HG02943 (cell line): ENCODE data around the gene DSCAM.

ENCODE experiments used
- ATAC-seq: cut with Tn5 transposase; IDR thresholded peaks from one replicate; pipeline ENCODE4 v1.9.1; 2021; ENCODE audit warnings: mild to moderate bottlenecking, low read depth, moderate library complexity; ENCODE audit not compliant: unreplicated experiment

Gene DSCAM

DNA sequence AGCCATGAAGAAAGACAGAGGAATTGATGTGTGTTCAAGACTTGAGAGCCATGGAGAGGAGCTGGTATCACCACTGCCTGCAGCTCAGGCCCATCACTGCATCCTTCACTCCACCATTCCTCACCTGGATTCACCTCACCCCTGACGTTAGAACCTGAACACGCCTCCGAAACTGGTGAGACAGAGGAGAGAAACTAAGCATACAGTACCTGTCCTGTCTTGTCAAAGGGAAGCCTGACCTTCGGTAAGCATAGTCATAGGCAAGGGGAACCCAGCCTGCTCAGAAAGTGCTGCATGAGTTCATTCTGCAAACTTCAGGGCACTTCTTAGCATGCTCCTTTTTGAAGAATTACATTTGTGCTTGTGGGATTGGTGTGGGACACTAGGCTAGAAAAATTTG is 425.8 kb downstream of the DSCAM start:
- ATAC-seq = no peak

DNA sequence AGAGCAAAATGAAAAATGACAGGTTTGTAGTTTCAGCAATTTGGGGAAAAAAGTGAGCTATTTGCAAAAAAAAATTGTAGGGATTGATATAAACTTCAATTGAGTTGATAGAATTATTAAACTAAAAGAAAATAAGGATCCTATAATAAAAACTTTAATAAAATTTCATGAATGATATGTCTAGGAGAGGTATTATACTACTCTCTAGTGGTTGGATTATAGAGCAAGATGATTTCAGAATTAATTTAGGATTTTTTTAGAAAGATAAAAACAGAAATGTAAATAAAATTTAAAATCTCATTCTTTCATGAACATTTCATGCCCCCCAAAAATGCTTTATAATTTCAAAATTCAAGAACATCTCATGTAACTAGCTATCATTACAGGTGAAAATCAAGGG is 430.4 kb downstream of the DSCAM start:
- ATAC-seq = no peak

DNA sequence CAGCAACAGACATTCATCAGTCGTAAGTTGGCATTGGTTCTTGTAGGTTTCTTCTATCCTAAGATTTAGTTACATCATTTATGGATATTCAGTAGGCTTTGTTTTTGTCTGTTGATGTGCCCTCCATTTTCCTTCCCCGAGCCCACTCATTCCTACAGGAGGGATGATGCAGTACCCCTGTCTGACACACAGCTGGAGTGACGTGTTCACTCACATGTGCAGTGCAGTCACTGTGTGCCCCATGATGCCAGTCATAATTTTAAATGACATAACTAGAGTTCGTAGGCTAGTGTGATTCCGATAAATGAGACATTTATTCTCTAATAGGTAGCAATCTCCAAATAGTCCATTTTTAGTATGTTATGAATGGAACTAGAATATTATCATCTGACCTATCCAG is 438.4 kb downstream of the DSCAM start:
- no peak for ATAC-seq

DNA sequence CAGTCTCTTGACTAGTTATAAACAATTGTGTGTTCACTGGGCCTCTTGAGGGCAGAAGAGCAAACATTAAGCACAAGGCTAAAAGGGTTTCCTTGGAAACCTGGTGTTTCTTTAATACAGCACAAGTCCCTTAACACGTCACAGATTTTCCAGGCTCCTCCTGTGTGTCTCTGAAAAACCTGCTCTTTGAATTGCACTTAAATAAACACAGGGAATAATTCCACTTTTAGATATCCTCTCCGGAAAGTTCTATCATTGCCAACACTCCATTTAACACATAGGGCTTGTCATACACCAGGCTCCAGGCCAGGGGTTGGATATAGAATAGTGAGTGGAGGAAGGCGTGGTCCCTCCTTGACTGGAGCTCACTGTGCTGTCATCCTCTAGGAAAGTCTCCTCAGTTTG is 442.6 kb downstream of the DSCAM start:
- ATAC-seq = no peak

DNA sequence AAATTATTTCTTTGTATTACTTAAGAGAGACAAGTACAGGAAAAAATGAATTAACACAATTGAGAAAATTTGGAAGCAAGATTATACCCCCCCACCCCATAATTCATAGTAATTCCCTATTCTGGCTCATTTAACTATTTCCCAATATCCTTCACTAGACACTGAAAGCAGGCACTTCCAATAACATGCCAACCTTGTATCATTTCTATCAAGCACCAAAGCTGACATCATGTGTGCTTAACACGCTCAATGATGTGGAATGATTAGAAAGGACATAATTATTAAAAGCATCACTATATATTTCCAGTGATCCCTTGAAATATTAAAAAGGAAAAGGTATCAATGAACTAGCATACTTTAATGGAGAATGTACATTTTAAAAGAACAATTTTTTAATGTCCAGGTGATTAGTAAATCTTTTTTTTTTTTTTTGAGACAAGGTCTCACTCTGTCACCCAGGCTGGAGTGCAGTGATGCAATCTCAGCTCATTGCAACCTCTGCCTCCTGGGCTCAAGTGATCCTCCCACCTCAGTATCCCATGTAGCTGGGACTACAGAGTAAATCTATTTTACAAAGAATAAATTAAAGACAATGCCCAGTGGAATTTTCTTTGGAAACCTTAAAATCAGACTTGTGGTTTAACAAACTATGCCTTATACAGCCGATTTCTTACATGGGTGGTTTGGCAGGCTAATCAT is 443.9 kb downstream of the DSCAM start:
- no peak for ATAC-seq

DNA sequence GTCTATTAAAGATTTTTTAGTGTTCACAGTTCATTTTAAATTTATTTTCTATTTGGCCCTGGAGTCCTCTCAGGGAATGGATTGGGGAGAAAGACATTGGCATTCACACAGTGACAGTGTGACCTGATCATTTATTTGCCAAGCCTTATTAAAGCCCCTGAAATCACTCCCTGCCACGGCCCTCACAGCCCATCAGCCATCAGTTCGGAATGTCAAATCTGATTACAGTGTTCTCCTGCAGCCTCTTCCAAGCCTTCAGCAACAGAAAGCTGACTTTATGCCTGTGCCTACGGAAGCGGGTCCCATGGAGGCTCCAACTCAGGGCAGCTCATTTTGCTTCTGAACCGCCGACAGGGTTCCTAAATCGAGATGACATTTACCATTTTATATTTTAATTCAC is 451.2 kb downstream of the DSCAM start:
- ATAC-seq = no peak

DNA sequence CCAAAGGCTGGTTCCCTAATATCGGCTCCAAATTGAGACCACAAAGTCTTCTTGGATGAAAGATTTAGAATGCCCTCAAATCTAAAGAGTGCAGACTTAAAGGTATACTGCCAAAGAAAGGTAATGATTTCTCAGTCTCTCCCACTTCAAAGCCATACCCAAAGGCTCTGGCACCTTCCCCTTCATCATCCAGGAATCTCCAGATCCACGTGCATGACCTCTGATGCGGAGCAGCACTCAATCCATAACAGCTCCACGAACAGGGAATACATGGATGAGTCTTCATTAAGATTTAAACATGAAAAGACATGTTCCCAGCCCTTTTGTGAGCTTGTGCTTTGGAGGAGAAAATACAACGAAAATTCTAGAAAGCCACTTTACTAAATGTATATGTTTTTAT is 453.9 kb downstream of the DSCAM start:
- no peak for ATAC-seq

DNA sequence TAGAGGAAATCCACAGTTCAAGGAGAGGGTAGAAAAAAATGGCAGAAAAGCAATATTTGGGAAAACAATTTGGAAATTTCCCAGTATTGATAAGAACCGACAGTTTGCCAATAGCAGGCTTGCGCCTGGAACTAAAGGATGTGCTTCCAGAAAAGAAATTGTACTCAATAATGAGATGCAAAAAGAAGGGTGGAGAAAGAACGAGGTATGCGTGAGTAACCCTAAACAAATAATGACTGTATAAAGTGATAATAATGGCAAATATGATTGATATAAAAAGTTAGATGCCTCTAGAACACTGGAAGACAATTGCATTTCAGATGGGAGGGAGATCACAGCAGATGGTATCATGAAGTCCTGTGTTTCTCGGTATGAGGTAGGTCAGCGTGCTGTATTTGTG is 458.9 kb downstream of the DSCAM start:
- no peak for ATAC-seq

DNA sequence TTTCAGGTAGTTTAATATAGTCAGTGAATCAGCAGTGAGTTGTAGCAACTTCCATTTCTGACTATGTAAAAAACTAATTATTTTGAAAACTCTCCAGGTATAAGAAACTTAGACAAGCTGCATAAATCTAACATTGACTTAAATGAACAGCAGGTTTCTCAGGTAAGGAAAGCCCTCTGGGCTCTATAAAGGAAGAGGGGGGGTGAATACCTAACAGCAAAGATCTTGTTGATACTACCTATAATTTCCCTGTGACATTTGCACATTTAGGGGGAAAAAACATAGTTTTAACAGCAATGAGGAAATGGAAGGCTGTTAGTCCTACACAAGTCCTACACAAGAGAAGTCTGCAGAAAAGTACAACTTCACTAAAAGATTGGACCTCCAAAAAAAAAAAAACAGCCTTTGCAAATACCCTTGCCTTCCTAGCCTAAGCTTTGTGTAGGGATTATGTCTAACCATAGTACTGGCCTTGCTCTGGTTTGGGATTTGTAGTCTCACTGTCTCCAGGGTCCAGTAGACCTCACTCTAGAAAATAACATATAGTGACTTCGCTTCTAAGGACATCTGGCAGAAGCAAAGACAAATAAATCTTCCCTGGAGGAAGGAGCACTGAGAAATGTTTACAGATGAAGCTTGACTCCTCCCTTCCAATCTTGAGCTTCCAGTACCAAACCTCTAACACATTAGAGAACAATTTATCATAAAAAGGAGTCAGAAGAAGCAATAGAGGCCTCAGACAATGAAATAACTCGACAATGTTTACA is 459.8 kb downstream of the DSCAM start:
- no peak for ATAC-seq

DNA sequence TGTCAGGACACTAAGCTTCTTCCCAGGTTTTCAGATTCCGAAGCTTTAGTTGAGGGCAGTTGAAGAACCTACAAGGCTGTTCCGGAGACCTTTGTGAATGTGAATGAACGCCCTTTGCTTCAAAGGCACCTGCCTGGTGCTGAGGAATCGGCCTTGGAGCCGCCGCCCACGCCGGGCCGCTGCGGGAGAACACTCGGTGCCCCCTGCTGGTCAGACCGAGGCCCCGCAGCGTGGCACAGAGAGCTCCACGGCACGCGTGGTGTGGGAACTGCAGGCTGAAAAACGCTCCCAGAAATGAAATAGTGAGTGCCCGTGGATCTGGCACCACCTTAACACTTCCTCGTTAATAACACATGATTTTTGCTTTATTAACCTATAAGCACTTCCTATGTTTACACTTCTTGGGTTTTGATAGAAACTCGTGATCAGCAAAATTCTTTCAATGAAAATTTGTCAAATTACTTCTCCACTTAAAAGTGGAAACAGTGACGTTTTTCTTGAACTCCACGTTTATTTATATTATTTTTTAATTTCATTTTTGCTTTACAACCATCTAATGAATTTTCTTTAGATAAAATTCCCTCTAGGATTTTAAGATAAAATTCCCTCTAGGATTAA is 460.6 kb downstream of the DSCAM start:
- no peak for ATAC-seq

DNA sequence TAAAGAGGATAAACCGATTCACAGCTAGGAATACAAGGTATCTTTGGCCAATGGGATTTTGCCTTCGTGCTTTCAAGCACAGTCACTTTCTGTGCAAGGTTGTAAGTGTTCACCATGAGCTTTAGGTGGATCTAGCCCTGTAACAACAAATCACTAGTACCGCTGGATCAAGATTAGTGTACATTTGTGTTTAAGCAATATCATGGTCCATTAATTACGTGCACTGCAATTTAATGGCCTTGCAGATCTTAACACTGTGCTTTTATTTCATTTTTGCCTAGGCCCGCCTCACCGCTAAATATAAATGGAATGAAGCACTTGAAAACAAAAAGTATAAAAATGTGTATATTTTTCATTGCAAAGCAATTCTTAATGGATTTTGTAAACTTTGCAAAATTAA is 461.1 kb downstream of the DSCAM start:
- ATAC-seq = no peak

DNA sequence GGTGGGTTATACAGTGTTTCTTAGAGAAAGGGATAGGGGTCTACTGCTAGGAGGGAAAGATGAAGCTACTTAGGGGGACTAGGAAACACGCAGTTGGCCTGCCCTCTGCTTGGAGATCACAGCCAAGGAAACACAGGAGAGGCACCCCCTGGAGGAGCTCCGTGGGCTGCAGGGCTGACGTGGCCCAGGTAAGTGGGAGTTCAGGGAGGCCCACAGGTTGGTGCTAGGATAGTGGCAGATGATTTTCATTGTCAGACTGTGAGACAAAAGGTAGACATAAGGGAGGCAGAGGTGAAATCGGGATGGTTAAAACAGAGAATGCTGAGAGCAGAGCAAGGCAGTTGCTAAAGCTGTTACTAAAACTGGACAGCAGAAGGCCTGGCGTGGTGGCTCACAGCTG is 463.0 kb downstream of the DSCAM start:
- no peak for ATAC-seq

DNA sequence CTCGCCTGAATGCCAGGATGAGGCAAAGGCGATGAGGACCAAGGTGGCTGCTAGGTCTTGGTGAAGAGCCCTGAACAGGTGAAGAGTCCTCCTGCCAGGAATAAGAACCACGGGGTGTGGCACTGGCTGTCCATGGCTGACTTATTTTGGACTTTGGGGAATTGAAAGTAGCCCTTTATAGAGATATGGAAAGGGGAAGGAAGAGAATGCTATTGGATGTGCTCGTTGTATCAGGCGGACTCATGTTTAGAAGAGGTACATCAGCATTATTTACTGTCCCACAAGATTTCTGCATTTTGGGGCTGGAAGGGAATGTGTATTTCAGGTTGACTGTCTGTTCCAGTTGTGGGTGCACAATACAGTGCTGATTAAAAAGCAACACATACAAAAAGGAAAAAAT is 465.8 kb downstream of the DSCAM start:
- no peak for ATAC-seq

DNA sequence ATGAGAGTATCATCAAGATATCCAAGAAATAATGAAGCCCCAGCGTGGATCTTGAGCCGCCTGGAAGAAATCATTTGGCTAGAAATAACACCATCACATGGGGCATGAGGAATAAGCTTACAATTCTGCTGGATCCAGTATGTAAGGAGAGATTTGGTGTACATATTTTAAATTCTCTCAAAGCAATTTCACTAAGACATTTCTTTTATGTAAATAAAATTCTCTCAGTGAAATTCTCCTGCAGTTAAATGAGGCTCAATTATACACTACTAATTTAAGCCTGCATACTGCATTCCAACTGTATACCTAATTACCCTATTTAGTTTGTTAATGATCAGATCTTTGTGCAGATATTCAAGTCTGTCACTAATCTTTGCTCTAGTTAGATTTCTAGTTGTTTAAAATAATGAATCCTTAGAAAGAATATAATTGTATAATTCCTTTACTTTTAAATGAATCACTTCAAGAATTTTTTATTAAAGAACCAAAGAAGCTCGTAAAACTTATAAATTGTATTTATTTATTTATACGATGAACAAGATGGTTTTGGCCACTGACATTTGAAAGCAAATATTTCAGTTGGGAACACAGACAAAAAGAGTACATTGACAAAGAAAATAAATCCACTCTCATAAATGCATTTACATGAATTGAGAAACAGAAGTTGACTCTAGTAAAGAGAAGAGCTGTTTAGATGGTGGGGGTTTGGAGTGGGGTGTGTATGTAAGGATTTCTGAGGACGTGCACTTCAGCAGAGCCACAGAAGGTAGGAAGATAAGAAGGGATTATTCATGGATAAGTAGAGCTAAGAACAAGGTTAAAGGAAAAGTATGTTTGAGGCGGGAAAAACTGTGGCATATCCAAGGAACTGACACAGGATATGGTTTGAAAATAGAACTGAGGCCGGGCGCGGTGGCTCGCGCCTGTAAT is 466.8 kb downstream of the DSCAM start:
- no peak for ATAC-seq

DNA sequence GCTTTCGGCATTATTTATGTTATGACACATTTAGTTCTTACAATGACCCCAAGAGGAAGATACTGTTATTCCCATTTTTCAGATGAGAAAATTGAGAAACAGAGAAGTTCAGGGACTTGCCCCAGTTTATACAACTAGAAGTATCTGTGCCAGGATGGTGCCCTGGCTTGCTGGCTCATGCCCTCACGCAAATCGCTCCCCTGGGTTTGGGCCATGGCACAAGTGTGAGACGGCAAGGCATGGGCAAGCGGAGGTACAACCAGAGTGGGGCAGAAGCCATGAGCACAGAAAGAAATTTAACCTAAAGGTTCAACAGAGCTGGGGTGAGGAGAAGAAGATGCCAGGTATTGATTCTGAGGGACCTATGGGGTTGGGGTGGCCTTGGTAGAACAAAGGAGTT is 469.8 kb downstream of the DSCAM start:
- ATAC-seq = no peak

DNA sequence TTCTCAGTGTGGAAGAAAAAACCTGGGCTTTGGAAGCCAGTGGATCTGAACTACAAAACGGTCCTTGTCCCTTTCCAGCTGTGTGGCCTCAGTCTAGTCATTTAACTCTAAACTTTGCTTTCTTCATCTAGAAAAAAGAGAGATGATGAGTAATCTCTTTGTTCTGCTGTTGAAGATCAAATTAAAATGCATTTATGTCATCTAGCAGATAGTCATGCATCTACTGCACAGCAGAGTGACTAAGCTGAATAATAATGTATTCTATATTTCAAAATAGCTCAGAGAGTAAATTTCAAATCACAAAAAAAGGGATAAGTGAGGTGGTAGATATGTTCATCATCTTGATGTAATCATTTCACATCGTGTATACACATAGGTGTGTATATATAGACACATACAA is 473.2 kb downstream of the DSCAM start:
- no peak for ATAC-seq

DNA sequence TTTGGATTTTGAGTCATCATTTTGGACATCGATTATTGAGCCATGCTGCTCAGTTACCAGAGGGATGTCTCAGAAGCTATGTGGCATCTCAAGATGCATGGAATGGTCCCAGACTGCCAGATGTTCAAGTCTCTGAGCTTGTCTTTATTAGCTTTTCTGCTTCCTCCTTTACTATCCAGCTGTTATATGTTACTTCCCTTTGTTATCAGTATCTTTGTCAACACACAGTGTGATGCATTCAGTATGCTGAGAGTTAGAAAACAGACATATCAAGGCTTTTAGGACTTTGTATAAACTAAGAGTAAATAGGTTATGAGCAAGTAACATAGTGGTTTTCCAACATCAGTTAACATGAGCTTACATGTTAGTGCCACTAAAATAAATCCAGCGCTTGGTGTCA is 474.5 kb downstream of the DSCAM start:
- no peak for ATAC-seq

DNA sequence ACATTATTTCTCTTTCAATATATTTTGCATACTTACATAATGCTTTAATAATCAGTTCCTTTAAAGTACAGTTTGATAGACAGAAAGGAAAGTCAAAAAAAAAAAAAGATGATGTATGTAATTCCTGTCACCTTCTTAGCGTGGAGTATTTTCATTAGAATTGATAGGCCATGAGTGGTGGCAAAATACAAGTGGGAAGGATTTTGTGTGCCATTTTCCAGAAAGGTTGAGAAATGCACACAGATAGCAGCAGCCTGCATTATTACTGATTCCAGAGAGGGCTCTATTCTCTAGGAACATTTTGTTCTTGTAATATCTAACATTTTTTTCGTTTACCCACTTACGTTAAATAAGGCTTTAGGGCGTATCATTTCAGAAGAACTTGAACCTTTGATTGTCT is 475.6 kb downstream of the DSCAM start:
- no peak for ATAC-seq

DNA sequence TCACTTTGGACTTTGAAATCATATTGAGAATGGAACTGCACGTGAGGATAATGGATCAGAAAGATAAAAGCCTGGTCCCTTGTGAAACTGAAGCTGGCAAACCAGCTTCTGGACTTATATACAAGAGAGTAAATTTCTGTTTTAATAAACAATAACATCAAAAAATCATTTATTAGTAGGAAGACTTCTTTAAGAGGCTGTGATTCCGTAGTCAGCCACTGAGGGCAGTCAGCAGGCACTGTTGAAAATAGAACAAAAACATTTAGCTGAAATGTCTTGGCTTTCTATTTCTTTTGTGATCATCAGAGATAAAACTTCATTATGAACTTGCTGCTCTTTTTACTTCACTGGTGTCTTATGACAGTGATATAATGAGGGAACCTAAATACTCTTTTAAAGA is 490.3 kb downstream of the DSCAM start:
- no peak for ATAC-seq

DNA sequence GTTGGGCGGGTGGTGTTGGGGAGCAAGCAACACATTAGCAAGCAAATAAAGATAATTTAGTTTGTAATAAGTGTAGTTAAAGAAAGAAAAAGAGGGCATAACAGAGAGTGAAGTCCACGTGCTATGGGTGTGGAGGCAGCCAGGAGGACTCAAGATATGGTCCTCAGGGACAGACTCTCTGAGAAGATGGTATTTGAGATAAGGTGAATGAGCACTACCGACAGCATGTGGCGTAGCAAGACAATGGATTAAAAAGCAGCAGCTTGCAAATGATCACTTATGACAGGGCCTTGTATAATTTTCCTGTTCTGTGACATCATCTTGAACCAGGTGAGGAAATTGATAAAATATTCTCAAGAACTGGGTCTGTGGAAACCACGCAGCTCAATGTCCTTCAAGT is 491.9 kb downstream of the DSCAM start:
- no peak for ATAC-seq

DNA sequence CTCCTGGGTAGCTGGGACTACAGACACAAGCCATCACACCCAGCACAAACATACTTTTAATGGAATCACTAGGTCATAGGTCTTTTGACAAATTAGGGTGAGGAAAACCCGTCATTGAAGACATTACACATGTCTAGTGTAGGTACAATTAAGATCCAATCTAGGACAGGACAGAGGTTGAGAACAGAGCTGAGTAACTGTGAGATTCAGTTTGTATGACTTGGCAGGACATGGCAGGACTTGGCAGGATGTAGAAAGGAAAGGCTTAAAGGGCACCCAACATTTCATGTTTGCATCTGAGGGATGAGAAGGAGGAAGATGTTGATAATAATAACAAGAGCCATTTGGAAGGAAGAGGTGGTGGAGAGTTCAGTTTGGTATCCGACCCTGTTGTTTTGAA is 496.0 kb downstream of the DSCAM start:
- no peak for ATAC-seq
